Ishikawa (cell line): ENCODE data around the gene CPEB3.

Experiments used
- CEBPB ChIP-seq: IDR thresholded peaks from 2 replicates; pipeline ENCODE4 v1.6.1; 2012
- CREB1 ChIP-seq: IDR thresholded peaks from 2 replicates; pipeline ENCODE4 v1.6.1; 2012; ENCODE audit warnings: low read depth
- EGR1 ChIP-seq: IDR thresholded peaks from 2 replicates; pipeline ENCODE4 v1.6.1; 2012
- EP300 ChIP-seq: IDR thresholded peaks from 2 replicates; pipeline ENCODE4 v1.6.1; 2012; ENCODE audit warnings: borderline replicate concordance
- FOXM1 ChIP-seq: IDR thresholded peaks from 2 replicates; pipeline ENCODE4 v1.6.1; 2012; ENCODE audit warnings: low read depth, borderline replicate concordance
- NFIC ChIP-seq: IDR thresholded peaks from 2 replicates; pipeline ENCODE4 v1.6.1; 2012
- RAD21 ChIP-seq: IDR thresholded peaks from 2 replicates; pipeline ENCODE4 v1.6.1; 2012; ENCODE audit warnings: low read depth
- TAF1 ChIP-seq: IDR thresholded peaks from 2 replicates; pipeline ENCODE4 v1.6.1; 2012; ENCODE audit warnings: low read depth, mild to moderate bottlenecking
- TCF12 ChIP-seq: IDR thresholded peaks from 2 replicates; pipeline ENCODE4 v1.6.1; 2012; ENCODE audit warnings: low read depth
- TEAD4 ChIP-seq: IDR thresholded peaks from 2 replicates; pipeline ENCODE4 v1.6.1; 2012
- YY1 ChIP-seq: IDR thresholded peaks from 2 replicates; pipeline ENCODE4 v1.6.1; 2012; ENCODE audit warnings: low read depth
- ZBTB7A ChIP-seq: IDR thresholded peaks from 2 replicates; pipeline ENCODE4 v1.6.1; 2012; ENCODE audit warnings: low read depth
- TF ChIP-seq, protein P1 (sequence below): IDR thresholded peaks from 2 replicates; pipeline ENCODE4 v1.6.1; 2012
- TF ChIP-seq, protein P2 (sequence below): IDR thresholded peaks from 2 replicates; pipeline ENCODE4 v1.6.1; 2012; ENCODE audit warnings: low read depth, mild to moderate bottlenecking
- TF ChIP-seq, protein P3 (sequence below): IDR thresholded peaks from 2 replicates; pipeline ENCODE4 v1.6.1; 2012

Gene CPEB3

DNA sequence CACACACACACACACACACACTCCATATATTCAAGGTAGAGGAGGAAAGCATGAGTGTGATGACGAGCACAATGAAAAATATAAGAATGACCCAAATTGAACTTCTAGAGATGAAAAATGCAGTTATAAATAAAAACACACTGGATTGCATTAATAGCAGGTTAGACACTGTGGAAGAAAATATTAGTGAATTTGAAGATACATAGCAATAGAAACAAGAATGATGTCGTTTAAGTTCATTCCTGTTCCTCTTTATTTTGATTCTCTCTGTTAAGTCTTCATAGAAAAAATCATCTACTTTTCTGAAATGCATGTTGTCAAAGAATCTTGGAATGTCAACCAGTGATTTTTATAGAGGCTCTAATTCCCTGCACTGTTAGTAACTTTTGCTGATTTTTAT lies 288.9 kb downstream of the CPEB3 start:
- TF ChIP-seq TAF1 (no peak), FOXM1 (no peak), RAD21 (no peak), CEBPB (no peak), TEAD4 (no peak), EGR1 (no peak)
- TF ChIP-seq, protein P1, sequence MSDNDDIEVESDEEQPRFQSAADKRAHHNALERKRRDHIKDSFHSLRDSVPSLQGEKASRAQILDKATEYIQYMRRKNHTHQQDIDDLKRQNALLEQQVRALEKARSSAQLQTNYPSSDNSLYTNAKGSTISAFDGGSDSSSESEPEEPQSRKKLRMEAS, result no peak
- TF ChIP-seq, protein P2, sequence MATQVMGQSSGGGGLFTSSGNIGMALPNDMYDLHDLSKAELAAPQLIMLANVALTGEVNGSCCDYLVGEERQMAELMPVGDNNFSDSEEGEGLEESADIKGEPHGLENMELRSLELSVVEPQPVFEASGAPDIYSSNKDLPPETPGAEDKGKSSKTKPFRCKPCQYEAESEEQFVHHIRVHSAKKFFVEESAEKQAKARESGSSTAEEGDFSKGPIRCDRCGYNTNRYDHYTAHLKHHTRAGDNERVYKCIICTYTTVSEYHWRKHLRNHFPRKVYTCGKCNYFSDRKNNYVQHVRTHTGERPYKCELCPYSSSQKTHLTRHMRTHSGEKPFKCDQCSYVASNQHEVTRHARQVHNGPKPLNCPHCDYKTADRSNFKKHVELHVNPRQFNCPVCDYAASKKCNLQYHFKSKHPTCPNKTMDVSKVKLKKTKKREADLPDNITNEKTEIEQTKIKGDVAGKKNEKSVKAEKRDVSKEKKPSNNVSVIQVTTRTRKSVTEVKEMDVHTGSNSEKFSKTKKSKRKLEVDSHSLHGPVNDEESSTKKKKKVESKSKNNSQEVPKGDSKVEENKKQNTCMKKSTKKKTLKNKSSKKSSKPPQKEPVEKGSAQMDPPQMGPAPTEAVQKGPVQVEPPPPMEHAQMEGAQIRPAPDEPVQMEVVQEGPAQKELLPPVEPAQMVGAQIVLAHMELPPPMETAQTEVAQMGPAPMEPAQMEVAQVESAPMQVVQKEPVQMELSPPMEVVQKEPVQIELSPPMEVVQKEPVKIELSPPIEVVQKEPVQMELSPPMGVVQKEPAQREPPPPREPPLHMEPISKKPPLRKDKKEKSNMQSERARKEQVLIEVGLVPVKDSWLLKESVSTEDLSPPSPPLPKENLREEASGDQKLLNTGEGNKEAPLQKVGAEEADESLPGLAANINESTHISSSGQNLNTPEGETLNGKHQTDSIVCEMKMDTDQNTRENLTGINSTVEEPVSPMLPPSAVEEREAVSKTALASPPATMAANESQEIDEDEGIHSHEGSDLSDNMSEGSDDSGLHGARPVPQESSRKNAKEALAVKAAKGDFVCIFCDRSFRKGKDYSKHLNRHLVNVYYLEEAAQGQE, result no peak

DNA sequence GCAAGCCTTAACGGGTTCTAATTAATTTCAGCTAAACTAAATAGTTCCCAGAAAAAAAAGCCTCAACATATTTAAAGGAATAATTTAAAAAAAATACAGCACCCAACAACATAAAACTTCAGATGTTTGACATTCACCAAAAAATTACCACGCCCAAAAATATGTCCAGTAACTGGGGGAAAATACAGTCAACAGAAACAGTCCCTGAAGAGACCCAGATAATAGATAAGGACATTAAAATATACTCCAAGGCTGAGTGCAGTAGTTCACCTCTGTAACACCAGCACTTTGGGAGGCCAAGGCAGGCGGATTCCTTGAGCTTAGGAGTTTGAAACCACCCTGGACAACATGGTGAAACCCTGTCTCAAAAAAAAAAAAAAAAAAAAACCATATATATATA lies 289.3 kb downstream of the CPEB3 start:
- TF ChIP-seq CEBPB (no peak), NFIC (no peak), TCF12 (no peak), TEAD4 (no peak), ZBTB7A (no peak), EP300 (no peak), EGR1 (no peak), TAF1 (no peak), YY1 (no peak), CREB1 (no peak), RAD21 (no peak)
- TF ChIP-seq, protein P2, result no peak
- TF ChIP-seq, protein P1, result no peak
- TF ChIP-seq, protein P3, sequence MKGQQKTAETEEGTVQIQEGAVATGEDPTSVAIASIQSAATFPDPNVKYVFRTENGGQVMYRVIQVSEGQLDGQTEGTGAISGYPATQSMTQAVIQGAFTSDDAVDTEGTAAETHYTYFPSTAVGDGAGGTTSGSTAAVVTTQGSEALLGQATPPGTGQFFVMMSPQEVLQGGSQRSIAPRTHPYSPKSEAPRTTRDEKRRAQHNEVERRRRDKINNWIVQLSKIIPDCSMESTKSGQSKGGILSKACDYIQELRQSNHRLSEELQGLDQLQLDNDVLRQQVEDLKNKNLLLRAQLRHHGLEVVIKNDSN, result no peak
